ENCODE results near the gene PMEL. TPM values are rescaled to one million over a fixed set of nuclear protein-coding genes. Genes with fewer than 3 reads are reported as not detected.

The PMEL gene
- total RNA-seq, 1 experiment from 2014 or later = 5.8 TPM

- TF ChIP-seq, protein P1, sequence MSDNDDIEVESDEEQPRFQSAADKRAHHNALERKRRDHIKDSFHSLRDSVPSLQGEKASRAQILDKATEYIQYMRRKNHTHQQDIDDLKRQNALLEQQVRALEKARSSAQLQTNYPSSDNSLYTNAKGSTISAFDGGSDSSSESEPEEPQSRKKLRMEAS (IDR thresholded peaks at IDR 0.05) = no peak
- no peak overlapping the region for H3K4me2 ChIP-seq (ENCODE audit: low read length)
- DNase-seq (ENCODE audit: low read depth, low spot score) (no peak), ATAC-seq (no peak)
- ChIA-PET RAD21 (ENCODE audit: low non-redundant PET in 1 of 2, low total read pairs in 2 of 2, uncharacterized antibody in 2 of 2, unreplicated experiment in 2 of 2) (no interaction called here), CTCF (interaction anchor here (1.1 to 2.7 kb wide), 3 partner anchors 11 to 248 kb away, joined by 3 to 17 read pairs (median 14); partner anchors contain the start of gene SUOX), POLR2A (interaction anchor here (0.9 to 1.9 kb wide), 3 partner anchors 9 to 133 kb away, joined by 3 to 11 read pairs (median 3); partner anchors contain the start of genes RAB5B and ZC3H10)
- no peaks in the 10 kb centered on the region for H3K9me2 ChIP-seq (ENCODE audit: insufficient read depth)
- no peak overlapping the region for H3K4me3 ChIP-seq (replicated peaks in 1 of 2; ENCODE audit: low read depth in 1 of 2, low read length in 2 of 2)
- BruUV-seq (replicated peaks) = no TSS peak
- H3K9me3 ChIP-seq (ENCODE audit: control insufficient read depth in 1 of 2, insufficient read depth in 1 of 2, low read depth in 1 of 2, low read length in 2 of 2) = no peaks in the 10 kb centered on the region
- intact Hi-C loops (cut with micrococcal nuclease) = no loop called here
- H2AFZ ChIP-seq (ENCODE audit: low read depth, low read length, poor library complexity, severe bottlenecking) = no peak overlapping the region
- H3K27ac ChIP-seq (ENCODE audit: low read depth, low read length) = no peak overlapping the region
- no peaks in the 10 kb centered on the region for H3K27me3 ChIP-seq (ENCODE audit: insufficient read depth, low read length)
- H3K36me3 ChIP-seq (ENCODE audit: control insufficient read depth in 1 of 2, insufficient read depth in 2 of 2, low read length in 2 of 2) = peaks cover 0 to 14% of the 10 kb centered on the region in 2 experiments; a peak in 3 of 4 replicates
- peaks cover 12 to 16% of the 10 kb centered on the region in 2 experiments for H3K4me1 ChIP-seq (ENCODE audit: control insufficient read depth in 1 of 2, insufficient read depth in 2 of 2, low read length in 2 of 2)
- H3K79me2 ChIP-seq (ENCODE audit: insufficient read depth, low read length) = 0 out of 2 replicates have a peak, but pooled peaks cover 3% of the 10 kb centered on the region
- no peaks in the 10 kb centered on the region for H4K20me1 ChIP-seq (ENCODE audit: insufficient read depth)
- H3K9ac ChIP-seq (ENCODE audit: low read length) = no peak overlapping the region
These were observed 19.5 kb upstream of the PMEL start for GRCh38 chr12:55985341-55985740.

GRCh38 chr12:55984861-55985260 lies 19.0 kb upstream of the PMEL start:
- Histone ChIP-seq H3K4me2 (ENCODE audit: low read length) (no peak overlapping the region), H3K4me3 (replicated peaks in 1 of 2; ENCODE audit: low read depth in 1 of 2, low read length in 2 of 2) (no peak overlapping the region), H3K36me3 (ENCODE audit: control insufficient read depth in 1 of 2, insufficient read depth in 2 of 2, low read length in 2 of 2) (peaks cover 0 to 13% of the 10 kb centered on the region in 2 experiments; a peak in 3 of 4 replicates), H3K27me3 (ENCODE audit: insufficient read depth, low read length) (no peaks in the 10 kb centered on the region), H3K9me2 (ENCODE audit: insufficient read depth) (no peaks in the 10 kb centered on the region), H3K27ac (ENCODE audit: low read depth, low read length) (no peak overlapping the region), H4K20me1 (ENCODE audit: insufficient read depth) (no peaks in the 10 kb centered on the region), H3K9me3 (ENCODE audit: control insufficient read depth in 1 of 2, insufficient read depth in 1 of 2, low read depth in 1 of 2, low read length in 2 of 2) (no peaks in the 10 kb centered on the region), H2AFZ (ENCODE audit: low read depth, low read length, poor library complexity, severe bottlenecking) (no peak overlapping the region), H3K79me2 (ENCODE audit: insufficient read depth, low read length) (0 out of 2 replicates have a peak, but pooled peaks cover 3% of the 10 kb centered on the region), H3K9ac (ENCODE audit: low read length) (no peak overlapping the region), H3K4me1 (ENCODE audit: control insufficient read depth in 1 of 2, insufficient read depth in 2 of 2, low read length in 2 of 2) (peaks cover 12 to 16% of the 10 kb centered on the region in 2 experiments)
- ATAC-seq (no peak), DNase-seq (ENCODE audit: low read depth, low spot score) (no peak)
- TF ChIP-seq POLR2A (IDR thresholded peaks at IDR 0.05; ENCODE audit: borderline replicate concordance, extremely low read depth, insufficient read depth, insufficient read length) = no peak
- TF ChIP-seq RAD21 (IDR thresholded peaks at IDR 0.05; ENCODE audit: low read depth) = no peak
- BruUV-seq (replicated peaks) = no TSS peak
- intact Hi-C loops (cut with micrococcal nuclease) = no loop called here
- ChIA-PET CTCF (interaction anchor here (0.6 to 2.7 kb wide), 4 partner anchors 11 to 1649 kb away, joined by 3 to 17 read pairs (median 8); partner anchors contain the start of gene SUOX), POLR2A (interaction anchor here (0.9 to 1.9 kb wide), 3 partner anchors 9 to 133 kb away, joined by 3 to 11 read pairs (median 3); partner anchors contain the start of genes RAB5B and ZC3H10), RAD21 (ENCODE audit: low non-redundant PET in 1 of 2, low total read pairs in 2 of 2, uncharacterized antibody in 2 of 2, unreplicated experiment in 2 of 2) (no interaction called here)
